ENCODE results near the gene TSACC.
A peak's percentile ranks its signal among the peaks of the same experiment; 100 is the strongest.
"Not testable (repeated sequence)": the region's sequence is repeated elsewhere in the genome, so short reads cannot be mapped to it uniquely, and the experiment has no call there.

TSACC gene

DNA sequence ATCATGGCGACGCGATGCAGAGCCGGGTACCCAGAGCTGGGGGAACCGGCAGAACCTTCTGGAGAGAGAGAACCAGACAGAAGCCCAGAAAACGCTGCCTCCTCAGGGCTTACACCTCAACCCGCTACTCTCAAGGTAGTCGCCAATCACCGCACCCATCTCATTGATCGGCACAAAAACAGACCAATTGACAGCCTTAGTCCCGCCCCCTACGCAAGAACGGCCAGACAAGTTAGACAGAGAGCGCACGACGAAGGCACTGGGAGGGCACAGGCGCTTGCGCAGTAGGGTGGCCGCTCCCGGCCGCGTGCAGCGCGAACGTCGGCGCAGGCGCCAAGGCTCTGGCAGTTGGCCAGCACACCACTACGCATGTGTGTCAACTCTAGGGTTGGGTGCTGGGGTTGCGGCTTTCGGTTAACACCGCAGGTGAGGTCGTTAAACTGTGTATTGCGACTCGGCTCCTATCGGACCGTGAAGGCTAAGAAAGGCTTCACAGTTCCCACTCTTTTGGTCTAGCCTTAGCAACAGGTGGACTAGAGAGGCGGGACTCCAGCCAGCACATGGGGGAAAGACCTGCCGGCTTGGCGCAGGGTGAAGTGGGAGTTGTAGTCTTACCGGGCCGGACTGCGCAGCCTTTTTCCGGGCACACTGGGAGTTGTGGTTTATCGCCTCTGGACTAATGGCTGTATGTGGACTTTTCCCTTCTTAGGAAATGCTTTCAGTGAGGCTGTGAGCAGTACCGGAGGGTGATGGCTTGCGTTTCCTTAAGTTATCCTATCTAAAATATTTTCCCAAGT lies at the start of gene TSACC, which contains the start of gene CCT3:
Gene TSACC (plus strand): TSS at position 347 of the 797 bp plus-strand sequence. CDS start 1,232 bp downstream, outside the sequence.
Gene CCT3 (minus strand): TSS at position 113 of the 797 bp plus-strand sequence. CDS start 108 bp downstream, at position 5.
- FAIRE-seq: peak; percentile 94

DNA sequence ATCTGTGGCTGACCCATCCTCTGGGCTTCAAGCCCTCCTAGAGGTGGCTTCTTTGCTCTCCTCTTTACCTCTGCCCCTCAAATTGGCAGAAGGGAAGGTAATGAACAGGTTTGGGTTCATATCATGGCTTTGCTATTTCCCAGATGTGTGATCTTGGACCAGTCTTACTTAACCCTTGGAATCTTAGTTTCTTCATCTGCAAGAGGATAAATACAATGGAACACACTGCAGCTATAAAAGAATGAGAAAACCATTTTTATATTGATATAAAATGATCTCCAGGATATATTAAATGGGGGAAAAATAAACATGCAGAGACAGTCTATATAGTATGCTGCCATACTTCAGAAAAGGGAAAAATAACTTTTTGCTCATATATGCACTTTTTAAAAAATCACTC lies 48.5 kb upstream of the TSACC start:
- no peak for FAIRE-seq

DNA sequence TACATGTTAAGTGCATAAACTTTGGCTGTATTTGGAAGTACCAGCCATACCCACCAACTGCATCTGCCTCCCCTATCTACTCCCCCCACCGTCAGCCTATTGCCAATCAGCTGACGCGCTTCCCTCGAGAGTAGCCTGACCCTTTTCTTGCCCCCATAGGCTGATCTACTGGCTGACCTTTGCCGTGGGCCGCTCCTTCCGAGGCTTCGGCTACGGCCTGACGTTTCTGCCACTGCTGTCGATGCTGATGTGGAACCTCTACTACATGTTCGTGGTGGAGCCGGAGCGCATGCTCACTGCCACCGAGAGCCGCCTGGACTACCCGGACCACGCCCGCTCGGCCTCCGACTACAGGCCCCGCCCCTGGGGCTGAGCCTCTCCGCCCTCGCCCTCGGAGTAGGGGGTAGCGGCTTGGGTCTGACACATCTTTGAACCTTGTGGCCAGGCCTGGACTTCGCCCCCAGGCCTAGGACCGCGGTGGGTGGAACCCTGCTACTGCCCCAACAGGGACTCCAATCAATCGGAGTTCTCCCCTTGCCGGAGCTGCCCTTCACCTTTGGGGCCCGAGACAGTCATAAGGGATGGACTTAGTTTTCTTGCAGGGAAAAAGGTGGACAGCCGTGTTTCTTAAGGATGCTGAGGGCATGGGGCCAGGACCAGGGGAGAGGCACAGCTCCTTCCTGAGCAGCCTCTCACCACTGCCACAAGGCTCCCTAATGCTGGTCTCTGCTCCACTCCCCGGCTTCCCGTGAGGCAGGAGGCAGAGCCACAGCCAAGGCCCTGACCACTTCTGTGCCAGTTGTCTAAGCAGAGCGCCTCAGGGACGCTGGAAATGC lies 46.9 kb upstream of the TSACC start:
- FAIRE-seq: no peak

DNA sequence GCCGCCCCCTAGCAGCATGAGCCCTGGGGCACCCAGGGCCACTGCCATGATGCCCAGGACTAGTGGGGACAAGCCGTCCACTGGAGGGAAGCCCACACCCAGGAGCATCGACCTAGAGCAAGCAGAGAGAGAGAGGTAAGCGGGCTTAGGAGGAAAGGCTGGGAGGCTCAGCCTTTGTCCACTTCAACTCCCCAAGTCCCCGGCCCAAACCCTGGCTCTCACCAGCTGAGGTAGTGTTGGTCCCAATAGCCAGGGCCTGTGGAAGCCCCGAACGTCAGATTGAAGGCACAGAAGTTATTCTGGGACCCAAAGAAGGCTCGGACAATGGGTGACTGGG lies 45.3 kb upstream of the TSACC start:
- FAIRE-seq: no peak

DNA sequence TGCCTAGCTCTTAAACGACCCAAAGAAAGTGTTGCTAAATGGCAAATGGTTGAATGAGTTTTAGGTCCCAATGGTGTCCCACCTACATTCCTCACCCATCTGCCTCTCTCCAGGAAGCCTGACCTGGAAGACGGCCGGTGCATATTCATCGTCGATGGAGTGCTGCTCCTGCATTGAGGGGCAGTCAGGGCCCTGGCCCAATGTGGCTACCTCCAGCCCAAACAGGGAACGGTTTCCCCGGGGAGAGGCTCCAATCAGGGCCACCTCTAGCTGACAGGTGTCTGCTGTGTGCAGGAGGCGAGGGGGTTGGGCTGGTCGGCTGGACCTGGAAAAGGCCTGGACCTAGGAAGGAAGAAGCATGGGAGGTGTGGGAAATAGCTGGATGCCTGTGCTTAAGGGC lies 44.4 kb upstream of the TSACC start:
- no peak for FAIRE-seq

DNA sequence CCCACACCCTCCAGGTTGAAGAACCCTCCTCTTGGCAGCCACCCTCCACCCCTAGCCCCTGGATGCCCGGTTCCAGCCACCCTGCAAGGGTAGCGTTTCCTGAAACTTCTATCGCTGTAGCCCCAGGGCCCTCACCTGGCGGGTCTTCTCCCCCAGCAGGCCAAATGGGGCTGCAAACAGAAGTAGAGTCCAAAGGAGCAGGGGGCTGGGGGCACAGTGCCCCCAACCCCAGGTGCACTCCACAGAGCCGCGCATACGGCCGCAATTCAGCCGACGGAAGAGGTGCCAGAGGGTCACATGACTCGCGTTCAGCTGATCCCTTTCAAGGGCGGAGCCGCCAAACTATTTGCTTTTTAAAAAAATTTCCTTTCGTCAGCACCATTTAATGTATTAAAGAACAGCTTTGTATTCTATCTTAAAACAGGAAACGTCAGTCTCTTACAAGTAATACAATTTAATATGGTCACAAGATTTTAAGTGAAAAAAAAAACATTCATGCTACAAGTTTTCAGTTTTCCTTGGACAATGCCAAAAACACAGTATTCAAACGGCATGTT lies 42.9 kb upstream of the TSACC start, which contains the start of gene GLMP:
Gene GLMP (minus strand): TSS at position 289 of the 557 bp plus-strand sequence. CDS start 34 bp downstream, at position 255.
- peak; percentile 66 for FAIRE-seq

DNA sequence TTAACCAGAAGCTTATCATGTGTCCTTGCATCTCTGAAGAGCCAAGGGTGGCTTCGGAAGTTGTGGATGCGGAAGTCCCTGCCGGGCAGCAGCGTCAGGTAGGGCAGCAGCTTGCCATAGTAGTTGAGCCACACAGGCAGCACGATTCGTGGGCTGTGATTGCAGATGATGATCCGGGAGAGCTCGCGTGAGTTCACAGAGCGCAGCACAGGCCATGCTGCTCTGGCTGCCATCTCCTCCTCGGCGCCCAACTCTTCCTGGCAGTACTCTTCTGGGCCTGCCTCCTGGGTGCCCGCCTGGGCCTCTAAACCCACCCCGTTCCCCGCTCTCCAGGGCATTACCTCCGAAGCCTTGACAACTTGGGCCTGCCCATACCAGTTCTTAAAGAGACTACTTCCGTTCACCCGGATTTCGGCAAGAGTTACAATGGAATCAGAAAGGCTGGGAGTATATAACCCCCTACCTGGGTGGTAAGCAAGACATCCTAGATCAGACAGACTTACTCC lies 39.4 kb upstream of the TSACC start, which contains the start of gene VHLL:
Gene VHLL (minus strand): TSS at position 456 of the 506 bp plus-strand sequence. CDS start 118 bp downstream, at position 338.
- FAIRE-seq: no peak

DNA sequence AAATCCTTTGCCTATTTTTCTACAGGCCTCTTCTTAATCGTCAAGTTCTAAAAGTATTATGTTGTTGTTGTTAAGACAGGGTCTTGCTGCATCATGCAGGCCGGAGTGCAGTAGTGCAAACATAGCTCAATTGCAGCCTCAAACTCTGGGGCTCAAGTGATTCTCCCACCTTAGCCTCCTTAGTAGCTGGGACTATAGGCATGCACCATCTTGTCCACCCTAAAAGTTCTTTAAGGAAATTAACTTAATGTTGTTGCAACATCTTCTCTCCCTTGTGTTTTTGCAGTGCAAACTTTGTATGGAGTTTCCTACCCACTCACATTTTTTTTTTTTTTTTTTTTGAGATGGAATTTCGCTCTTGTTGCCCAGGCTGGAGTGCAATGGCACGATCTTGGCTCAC lies 35.1 kb upstream of the TSACC start:
- FAIRE-seq: no peak

DNA sequence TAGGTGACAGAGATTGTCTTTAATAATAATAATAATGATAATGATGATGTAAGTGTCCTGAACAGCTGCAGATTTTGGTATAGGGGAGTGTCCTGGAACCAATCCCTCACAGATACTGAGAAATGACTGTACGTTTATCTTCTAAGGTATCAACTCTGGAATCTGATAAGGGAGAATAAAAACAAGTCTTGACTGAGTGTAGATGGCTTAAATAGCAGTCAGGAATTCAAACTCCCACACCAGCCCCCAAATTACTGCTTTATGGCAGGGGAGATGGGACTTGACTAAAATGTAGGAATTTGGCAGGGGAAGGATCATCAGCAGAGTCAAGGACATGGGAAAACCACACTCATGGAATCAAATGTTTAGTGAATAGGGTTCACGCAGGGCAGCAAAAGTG lies 33.1 kb upstream of the TSACC start:
- no peak for FAIRE-seq

DNA sequence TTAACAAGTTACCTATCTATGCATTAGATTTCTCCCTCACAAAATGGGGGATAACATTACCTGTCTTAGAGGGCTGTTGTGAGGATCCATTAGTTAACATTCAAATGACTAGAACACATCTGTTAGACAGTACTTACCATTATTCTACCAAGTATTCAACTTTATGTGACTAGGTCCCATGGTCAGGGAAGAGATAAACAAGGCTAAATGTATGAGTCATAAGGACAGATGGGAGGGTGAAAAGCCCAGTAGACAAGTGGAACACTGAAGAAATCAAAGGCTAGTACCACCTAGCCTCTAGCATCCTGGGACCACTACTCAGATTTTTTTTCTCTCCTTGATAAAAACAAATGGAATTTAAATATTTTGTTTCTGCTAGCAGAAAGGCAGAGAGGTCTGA lies 30.2 kb upstream of the TSACC start:
- FAIRE-seq: no peak

DNA sequence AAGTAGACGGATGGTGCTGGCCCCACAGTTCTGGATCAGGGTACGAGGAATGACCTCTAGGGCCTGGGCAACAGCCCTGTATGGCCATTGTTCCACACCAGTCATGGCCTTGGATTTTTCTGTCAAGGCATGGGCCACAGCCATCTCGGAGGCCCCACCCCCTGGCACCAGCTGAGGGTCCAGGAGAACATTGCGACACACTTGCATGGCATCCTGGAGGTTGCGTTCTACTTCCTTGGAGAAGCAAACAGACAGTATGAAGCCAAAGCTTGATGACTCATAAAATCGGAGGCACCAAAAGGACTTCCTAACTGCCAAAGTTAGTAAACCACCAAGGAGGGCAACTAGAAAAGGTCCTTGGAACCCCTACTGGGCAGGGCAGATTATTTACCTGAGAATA lies 27.4 kb upstream of the TSACC start:
- no peak for FAIRE-seq

DNA sequence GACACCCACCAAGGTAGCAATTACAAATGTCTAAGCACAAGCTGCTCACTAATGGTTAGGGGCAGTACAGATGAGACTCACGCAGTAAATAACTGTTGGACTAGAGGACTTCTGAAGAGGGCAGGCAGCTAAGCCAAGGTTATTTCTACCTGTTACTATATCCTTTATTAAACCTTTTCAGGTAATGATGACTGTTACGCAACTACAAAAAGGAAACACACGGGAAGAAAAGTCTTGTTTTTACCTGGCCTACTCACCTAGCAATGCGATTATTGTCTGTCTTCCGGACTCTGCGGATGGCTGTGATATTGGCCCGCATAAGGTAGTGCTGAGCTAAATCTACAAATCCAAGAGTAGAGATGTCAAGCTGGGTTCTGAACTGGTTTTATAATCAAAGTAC lies 21.4 kb upstream of the TSACC start:
- no peak for FAIRE-seq

DNA sequence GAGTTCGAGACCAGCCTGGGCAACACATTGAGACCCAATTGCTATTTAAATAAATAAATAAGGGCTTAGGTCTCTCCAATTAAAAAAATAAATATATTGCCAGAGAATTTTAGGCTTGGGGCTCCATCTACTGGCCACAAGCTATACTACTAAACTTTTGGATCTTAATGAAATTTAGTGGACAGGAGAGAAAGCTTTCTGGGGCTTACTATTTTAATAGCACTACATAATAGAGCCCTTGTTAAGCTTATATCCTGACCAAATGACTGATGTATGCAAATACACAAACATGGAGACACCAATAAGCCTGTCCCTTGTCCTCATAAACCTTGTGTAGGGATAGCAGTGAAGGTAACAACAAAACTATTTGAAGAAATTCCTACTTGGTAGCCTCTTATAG lies 18.7 kb upstream of the TSACC start:
- FAIRE-seq: no peak

DNA sequence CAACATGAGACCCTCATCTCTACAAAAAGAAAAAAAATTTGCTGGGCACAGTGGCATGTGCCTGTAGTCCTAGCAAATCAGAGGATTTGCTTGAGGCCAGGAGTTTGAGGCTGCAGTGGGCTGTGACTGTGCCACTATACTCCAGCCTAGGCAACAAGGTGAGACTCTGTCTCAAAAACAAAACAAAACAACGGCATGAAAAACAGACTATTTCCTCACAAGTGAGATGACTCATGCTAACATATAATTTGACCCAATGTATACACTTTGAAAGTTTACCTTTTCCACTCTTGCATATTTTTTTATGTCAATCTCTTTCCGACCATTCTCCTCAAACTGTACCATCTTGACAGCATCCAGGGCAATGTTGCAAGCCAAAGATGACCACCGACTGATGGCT lies 17.8 kb upstream of the TSACC start:
- no peak for FAIRE-seq

DNA sequence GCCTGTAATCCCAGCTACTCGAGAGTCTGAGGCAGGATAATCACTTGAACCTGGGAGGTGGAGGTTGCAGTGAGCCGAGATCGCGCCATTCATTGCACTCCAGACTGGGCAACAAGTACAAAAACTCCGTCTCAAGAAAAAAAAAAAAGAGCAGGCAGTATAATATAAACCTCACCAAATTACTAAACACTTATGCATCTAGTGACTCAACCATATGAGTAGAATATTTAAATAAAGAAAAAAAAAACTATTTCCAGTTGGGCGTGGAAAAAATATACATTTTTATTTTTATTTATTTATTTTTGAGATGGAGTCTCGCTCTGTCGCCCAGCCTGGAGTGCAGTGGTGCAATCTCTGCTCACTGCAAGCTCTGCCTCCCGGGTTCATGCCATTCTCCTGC lies 15.1 kb upstream of the TSACC start:
- FAIRE-seq: not testable (repeated sequence)

DNA sequence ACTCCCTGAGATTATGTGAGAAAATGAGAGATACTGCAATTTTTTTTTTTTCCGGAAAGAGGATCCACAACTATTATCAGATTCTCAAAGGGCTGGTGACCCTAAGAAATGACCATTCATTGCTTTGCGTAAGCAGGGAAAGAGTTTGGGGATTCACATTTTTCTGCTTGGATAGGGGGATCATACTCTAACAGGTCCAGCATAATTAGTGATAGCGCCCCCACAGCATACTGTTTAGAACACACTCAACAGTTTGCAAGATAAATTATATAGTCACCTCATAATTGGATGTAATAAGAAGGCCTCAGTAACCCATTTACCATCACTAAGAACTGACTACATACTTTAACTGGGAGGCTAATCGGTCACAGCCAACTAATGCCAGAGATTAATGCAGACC lies 2.1 kb upstream of the TSACC start:
- no peak for FAIRE-seq

DNA sequence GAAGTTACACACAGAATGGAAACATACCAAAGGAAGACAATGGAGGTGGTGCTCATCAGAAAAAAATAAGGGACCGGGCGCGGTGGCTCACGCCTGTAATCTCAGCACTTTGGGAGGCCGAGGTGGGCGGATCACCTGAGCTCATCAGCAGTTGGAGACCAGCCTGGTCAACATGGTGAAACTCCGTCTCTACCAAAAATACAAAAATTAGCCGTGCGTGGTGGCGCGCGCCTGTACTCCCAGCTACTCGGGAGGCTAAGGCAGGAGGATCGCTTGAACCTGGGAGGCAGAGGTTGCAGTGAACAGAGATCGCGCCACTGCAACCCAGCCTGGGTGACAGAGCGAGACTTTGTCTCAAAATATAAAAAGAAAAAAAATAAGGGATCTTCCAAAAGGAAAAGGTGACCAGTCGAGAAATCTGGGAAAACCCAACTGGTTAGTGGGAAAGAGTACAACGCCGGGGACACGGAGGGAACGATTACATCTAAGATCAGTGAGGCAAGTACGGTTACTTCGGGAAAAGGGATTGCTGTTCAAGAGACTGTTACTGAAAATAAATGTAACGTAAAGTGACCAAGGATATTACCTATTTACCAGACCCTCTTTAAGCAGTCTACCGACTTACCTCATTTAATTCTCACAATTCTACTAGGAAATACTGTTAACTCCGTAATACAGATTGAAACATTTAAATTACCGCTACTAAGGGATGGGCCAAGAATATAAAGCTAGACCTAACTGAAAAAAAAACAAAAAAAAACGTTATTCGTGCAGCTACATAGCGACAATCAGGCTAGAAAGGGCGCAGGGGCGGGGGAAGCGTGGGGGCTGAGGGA lies 1.1 kb upstream of the TSACC start:
- FAIRE-seq: no peak

DNA sequence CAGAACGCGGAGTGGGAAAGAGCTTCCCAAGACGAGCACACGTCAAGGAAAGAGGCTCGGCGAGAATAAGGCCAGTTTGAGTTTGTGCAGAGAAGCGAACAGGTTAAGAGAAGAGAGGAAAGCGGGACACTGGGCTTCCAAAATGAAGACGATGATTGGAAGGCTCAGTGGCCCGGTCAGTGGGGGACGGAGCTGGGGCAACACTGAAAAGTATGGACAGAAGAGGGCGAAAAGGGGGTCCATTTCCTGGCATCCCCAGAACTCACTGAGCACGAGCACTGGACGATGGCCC lies 492 bp upstream of the TSACC start:
- no peak for FAIRE-seq

DNA sequence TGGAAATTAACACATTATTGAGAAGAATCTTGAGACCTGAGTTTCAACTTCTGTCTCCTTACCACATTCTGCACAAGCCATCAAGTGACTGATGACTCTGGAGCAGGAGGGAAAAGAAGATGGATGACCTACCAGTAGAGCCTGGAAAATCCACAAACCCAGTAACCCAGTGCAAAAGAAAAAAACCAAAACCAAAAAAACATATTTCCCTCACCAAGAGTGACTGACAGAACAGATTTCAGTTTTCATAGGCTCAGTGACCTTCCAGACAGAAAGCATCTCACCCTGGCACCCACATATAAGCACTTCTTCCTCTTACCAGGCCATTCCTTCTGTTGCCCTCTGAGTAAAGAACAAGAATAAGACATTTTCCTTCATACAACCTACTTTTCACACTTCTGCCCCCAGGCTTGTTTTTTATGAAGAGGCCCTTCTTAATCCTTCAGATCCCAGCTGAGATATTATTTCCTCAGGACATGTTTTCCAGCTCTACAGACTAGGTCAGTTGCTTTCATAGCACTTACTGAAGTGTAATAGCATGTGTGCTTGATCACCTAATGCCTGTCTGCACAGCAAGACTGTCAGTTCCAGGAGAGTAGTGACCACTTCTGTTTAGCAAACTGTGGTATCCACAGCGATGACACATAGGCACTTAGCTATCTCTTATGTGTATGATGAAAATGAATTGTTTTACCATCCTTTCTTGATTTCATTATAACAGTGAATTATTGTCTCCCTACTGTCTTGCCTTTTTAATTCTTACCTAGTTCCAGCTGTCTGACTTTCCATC lies 4.0 kb downstream of the TSACC start:
- no peak for FAIRE-seq

DNA sequence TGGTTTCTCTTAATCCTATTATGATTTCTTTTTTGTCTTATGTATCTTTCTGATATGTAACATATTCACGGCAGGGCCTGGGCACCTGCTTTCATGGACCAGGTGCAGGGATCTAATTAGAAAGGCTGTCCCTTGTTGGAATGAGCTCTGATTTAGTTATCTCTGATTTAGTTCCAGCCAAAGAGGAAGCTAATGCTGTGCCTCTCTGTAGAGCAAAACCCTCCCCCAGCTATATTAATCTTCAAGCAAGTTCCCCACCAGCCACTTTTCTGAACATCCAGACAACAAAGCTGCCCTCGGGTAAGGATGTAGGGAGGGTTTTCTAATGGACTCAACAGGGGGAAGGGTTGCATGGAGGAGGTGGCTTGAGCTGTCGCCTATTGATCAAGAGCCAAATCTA lies 6.1 kb downstream of the TSACC start:
- no peak for FAIRE-seq

DNA sequence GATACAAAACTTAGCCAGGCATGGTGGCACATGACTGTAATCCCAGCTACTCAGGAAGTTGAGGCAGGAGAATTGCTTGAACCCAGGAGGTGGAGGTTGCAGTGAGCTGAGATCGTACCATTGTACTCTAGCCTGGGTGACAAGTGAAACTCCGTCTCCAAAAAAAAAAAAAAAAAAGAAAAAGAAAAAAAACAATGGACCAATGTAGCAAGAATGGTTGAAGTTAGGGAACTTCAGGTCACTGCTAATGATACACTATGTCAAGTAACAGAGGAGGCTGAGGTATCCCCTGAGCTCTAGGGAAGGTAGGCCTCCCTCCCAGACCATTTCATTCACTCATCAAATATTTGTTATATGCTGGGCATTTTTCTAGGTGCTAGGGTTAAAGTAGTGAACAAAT lies 7.7 kb downstream of the TSACC start:
- FAIRE-seq: not testable (repeated sequence)

DNA sequence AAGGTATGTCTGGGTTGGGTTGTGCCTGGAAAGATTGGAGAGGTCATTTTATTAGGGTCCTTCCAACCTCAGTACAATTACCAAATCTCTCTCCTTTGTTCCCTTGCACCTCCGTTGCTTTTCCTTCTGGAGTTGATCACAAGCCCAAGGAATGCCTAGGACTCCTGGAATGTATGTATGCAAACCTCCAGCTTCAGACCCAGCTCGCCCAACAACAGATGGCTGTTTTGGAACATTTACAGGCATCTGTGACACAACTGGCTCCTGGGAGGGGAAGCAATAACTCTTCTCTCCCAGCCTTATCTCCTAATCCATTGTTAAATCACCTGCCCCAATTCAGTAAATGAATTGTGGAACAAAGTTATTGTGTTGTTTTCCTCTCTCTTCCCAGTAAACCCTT lies 8.3 kb downstream of the TSACC start:
- no peak for FAIRE-seq
